T-helper 1 cell (primary cell): ENCODE data around the gene ATP6V1E1.

Experiments used
- DNase-seq, 5 donors: peaks; one replicate each; pipeline ENCODE4 v3.0.0-alpha.2; 2012 to 2020

ATP6V1E1 gene

DNA sequence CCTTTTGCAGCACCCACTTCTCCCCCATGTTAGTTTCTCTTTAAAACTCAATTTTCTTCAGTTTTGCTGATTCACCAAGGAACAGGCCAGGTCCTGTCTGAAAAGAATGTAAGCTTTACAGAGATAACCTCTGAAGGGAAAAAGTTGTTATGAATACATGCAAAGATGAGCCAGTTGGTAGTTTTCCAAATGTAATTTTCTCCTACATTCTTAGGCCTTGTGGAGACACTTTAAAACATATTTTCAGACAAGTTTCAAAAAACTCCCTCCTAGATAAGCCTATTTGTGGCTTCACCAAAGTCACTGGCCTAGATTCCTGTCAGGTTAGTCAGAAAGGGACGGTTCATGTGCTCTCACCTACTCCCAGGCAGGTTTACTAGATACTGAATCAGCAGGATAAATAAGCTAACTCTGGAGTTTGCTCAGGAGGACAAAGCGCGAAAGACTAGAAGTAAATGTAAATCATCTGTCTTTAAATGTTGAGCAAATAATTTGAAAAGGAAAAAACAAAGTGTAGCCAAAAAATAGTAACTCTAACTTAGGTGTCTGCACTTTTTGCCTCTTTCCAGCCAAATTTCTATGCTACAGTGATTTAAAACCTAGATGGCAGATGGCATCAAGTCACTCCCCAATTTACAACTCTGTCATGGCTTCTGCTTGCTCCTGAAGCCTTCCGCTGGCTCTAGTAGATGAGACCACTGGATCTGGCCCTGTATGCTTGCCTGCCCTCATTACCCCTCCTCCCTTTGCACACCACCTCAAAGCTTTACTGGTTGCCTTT is 4.9 kb upstream of the ATP6V1E1 start:
- no peak for DNase-seq

DNA sequence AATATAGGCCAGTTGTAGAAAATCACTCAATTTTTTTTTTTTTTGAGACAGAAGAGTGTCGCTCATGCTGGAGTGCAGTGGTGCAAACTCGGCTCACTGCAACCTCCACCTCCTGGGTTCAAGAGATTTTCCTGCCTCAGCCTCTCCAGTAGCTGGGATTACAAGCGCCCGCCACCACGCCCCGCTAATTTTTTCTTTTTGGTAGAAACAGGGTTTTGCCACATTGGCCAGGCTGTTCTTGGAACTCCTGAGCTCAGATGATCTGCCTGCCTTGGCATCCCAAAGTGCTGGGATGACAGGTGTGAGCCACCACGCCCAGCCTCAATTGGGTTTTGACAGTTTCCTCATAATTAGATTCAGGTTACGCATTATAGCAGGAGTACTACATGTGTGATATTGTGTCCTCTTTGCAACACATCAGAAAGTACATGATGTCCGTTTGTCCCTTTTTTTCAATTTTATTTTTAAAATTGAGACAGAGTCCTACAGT is 2.6 kb upstream of the ATP6V1E1 start:
- DNase-seq = no peak

DNA sequence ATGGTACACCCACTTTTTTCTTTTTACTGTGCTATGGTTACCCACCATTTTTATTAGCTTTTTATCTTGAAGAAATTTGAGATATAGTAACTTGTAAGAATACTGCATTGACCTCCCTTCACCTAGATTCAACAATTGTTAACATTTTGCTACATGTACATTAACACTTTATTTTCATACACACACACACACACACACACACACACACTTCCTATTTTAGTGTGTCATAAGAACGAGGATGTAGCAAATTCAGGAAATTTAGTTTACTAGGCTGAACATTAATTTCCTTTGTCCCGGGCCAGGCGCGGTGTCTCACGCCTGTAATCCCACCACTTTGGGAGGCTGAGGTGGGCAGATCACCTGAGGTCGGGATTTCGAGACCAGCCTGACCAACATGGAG is 1.1 kb upstream of the ATP6V1E1 start:
- no peak for DNase-seq

DNA sequence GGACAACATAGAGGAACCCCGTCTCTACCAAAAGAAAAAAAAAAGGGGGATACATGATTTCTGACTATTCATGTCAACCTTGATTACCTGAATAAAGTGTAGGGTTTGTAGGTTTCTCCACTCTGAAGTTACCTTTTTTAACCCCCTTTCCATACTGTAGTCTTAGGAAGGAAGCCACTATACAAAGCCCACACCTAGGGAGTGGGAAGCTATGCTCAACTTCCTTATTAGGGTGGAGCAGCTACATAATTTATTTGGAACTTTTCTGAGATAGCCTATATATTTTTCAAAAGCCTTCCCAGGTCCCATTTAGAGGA is 582 bp upstream of the ATP6V1E1 start:
- no peak for DNase-seq

GRCh38 chr22:17627961-17628405 is 566 bp downstream of the ATP6V1E1 start:
- no peak for DNase-seq

GRCh38 chr22:17613280-17613679 is 15.3 kb downstream of the ATP6V1E1 start:
- no peak for DNase-seq

GRCh38 chr22:17612057-17612456 is 16.5 kb downstream of the ATP6V1E1 start:
- DNase-seq = no peak

DNA sequence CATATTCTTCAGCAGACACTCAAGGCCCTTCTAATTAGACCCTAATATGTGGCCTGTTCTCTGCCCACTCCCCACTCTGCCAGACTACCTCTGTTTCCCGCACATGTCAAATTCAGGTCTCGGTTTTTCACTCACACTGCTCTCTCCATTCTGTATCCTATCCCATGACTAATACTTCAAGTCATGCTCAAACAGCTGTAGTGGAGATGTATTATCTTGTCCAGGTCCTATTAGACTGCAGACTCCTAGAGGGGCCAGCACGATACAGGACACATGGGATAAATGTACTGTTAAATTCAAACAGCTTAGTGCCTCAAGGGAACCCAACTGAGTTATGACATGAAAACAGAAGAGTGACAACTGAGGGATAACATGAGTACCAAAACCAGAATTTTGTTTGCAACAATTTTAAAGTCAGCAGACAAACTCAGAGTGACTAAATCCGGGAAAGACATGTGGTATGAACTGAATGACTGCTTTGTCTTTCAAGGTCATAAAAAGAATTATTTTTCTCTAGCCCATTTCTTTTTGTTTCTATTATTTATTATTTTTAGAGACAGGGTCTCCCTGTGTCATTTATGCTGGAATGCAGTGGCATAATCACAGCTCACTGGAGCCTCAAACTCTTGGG is 20.5 kb downstream of the ATP6V1E1 start:
- no peak for DNase-seq

- DNase-seq = no peak
Measured at GRCh38 chr22:17606496-17606895, 22.1 kb downstream of the ATP6V1E1 start.

DNA sequence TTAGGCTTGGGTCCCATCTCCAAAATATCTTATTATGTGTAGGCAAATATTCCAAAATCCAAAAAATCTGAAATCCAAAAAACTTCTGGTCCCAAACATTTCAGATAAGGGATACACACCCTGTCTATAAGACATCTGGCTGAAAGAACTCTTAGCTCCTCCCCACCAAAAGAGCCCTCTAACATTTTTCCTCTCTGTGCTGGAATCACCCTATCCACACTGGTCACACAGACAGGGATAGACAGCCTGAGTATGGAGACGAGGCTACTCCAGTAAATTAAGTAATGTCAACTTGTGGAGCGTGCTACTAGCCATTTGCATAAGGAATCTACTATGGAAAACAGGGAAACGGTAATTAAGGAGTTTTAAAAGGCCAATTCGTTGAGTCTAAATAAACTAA is 24.9 kb downstream of the ATP6V1E1 start:
- DNase-seq = no peak

GRCh38 chr22:17601031-17601430 is 27.5 kb downstream of the ATP6V1E1 start:
- DNase-seq = no peak

- DNase-seq = no peak
Measured at GRCh38 chr22:17598318-17598717, 30.2 kb downstream of the ATP6V1E1 start.

- no peak for DNase-seq
Measured at GRCh38 chr22:17597217-17597616, 31.3 kb downstream of the ATP6V1E1 start.

DNA sequence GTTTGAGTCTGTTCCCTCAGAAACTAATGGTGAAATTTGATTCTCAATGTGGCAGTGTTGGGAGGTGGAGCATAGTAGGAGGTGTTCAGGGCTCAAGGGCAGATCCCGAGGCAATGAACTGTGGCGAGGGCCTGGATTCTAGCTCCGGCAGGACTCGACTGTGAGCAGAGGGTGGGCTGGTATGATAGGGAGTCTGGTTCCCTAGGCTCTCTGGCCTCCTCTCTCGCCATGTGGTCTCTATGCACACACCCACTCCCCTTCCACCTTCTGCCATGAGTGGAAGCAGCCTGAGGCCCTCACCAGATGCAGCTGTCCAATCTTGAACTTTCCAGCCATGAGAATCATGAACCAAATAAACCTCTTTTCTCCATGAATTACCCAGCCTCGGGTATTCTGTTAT is 32.3 kb downstream of the ATP6V1E1 start:
- no peak for DNase-seq

DNA sequence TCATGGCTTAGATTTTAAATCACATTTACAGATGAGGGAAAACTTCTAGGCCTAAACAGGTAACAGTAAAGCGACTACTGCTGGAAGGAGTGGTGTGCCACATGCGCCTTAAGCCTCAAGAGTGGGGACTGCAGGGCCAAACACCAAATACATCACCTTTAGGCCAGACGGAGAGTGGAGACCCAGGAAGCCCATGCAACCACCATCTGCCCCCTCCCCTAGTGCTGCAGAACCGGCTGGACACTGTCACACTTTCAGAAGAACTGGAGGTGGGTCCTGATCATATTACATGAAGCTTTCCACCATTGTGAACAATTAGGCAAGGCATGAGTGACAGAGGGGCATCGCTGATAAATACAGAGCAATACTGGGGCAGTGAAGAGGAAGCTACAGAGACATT is 36.3 kb downstream of the ATP6V1E1 start:
- DNase-seq = no peak

GRCh38 chr22:17590586-17590985 is 38.0 kb downstream of the ATP6V1E1 start:
- no peak for DNase-seq

- no peak for DNase-seq
Measured at GRCh38 chr22:17589810-17590375, 38.7 kb downstream of the ATP6V1E1 start.

DNA sequence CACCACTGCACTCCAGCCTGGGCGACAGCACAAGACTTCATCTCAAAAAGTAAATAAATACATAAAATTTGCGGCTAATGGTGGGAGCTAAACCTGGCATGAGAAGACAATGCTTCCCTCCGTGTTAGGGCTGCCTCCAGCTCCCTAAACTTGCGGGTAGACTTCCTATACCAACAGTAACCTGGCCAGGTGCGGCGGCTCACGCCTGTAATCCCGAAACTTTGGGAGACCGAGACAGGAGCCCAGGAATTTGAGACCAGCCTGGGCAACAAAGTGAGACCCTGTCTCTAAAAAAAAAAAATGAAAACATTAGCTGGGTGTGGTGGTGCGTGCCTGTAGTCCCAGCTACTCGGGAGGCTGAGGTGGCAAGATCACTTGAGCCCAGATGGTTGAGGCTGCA is 39.9 kb downstream of the ATP6V1E1 start:
- DNase-seq = no peak

GRCh38 chr22:17587629-17588028 is 40.9 kb downstream of the ATP6V1E1 start:
- DNase-seq = no peak

GRCh38 chr22:17586831-17587440 is 41.6 kb downstream of the ATP6V1E1 start:
- DNase-seq = no peak

DNA sequence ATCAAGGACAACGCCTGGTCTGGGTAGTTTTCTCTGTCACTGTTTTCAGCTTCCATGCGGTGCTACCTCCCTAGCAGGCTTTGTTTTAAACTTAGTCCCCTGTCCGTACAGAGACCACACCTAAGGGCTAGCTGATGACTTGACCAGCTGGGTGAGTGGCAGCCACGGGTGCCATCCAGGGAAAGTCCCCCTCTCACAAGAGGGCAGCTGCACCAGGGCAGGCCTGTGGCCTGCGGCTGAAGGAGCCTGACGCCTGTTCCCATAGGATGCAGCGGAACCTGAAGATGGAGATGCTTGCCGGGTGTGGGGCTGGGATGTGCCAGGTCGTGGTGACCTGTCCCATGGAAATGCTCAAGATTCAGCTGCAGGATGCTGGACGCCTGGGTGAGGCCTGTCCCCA is 45.4 kb downstream of the ATP6V1E1 start:
- no peak for DNase-seq

- DNase-seq = no peak
Measured at GRCh38 chr22:17581631-17582030, 46.9 kb downstream of the ATP6V1E1 start.

DNA sequence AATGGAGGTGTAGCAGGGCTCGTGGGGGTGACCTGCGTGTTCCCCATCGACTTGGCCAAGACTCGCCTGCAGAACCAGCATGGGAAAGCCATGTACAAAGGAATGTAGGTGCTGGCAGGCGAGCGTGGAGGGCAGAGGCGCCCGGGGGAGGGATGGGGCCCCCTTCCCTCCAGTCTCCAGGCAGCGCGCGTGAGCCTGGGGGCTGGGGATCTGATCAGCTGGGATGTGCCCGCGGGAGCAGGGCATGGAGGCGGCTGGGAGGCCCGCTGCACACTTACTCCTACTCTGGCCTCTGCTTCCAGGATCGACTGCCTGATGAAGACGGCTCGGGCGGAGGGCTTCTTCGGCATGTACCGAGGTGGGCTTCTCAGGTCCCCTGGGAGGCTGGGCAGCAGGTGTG is 47.5 kb downstream of the ATP6V1E1 start:
- no peak for DNase-seq
